ENCODE measurements around the gene FRMD4A. TPM values are rescaled to one million over a fixed set of nuclear protein-coding genes. Genes with fewer than 3 reads are reported as not detected.

FRMD4A gene
- total RNA-seq, 1 experiment from 2014 or later = 18.3 TPM

DNA sequence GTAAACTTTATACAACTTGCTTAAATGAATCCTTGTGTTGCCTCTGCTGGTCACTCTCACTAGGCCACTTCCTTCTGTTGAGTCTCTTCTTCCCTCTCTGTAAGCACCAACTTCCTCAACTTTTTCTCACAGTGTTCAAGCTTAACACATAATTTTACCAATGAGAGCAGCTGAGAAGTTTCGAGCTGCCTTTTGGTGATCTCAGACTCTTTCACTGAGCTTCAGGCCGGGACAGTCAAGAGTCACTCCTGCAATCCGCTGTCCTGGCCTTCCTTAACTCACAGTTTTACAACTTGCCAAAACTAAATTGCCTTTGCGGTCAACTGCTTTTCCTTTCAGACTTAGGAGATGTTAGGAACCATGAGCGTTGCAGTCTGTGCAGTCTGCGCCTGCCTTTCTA is 696.5 kb downstream of the FRMD4A start:
- DNase-seq = no peak
- TF ChIP-seq EZH2 (IDR thresholded peaks at IDR 0.05; ENCODE audit: low read depth) (no peak), CTCF (conservative IDR thresholded peaks at IDR 0.05) (no peak)
- no peaks in the 10 kb centered on the region for H3K27me3 ChIP-seq (ENCODE audit: insufficient read depth, low read depth)
- H2AFZ ChIP-seq = no peak overlapping the region
- no peak overlapping the region for H3K4me3 ChIP-seq
- H3F3A ChIP-seq (ENCODE audit: insufficient read depth, low read depth) = no peaks in the 10 kb centered on the region
- no peaks in the 10 kb centered on the region for H3K79me2 ChIP-seq (ENCODE audit: low read depth)
- H3K36me3 ChIP-seq (ENCODE audit: low read depth) = no peaks in the 10 kb centered on the region
- H4K20me1 ChIP-seq (ENCODE audit: insufficient read depth) = no peaks in the 10 kb centered on the region
- intact Hi-C loops (cut with micrococcal nuclease; ENCODE audit: unreplicated experiment) = no loop called here
- ChIA-PET POLR2A (ENCODE audit: unreplicated experiment) (no interaction called here), CTCF (no interaction called here)
- no peak overlapping the region for H3K27ac ChIP-seq
- no peaks in the 10 kb centered on the region for H3K9me2 ChIP-seq (ENCODE audit: insufficient read depth)
- H3K4me2 ChIP-seq = no peak overlapping the region
- BruUV-seq (replicated peaks) = no TSS peak
- no peaks in the 10 kb centered on the region for H3K9me3 ChIP-seq (ENCODE audit: insufficient read depth, low read depth)
- H3K4me1 ChIP-seq (replicated peaks; ENCODE audit: insufficient read depth) = peaks cover 26% of the 10 kb centered on the region

DNA sequence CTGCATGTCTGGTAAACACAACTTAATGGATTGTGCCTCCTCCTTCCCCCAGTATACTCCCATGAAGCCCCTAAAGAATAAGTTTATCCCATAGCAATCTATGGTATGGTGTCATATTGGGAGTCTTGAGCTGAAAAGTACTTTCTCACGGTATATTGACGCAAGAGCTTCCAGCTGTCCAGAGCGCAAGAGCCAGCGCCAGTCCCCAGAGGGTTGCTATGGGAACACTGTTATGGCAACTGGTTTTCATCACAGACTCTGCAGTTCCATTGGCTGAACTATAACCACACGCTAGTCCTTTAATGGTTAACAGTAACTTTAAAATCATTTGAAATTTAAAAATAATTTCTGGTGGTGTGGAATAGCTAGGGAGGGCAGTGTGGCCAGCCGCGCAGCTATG is 697.0 kb downstream of the FRMD4A start:
- DNase-seq = no peak
- H3K4me1 ChIP-seq (replicated peaks; ENCODE audit: insufficient read depth) = peaks cover 29% of the 10 kb centered on the region
- H3K36me3 ChIP-seq (ENCODE audit: low read depth) = no peaks in the 10 kb centered on the region
- no peaks in the 10 kb centered on the region for H3K9me3 ChIP-seq (ENCODE audit: insufficient read depth, low read depth)
- H3K79me2 ChIP-seq (ENCODE audit: low read depth) = no peaks in the 10 kb centered on the region
- no peaks in the 10 kb centered on the region for H4K20me1 ChIP-seq (ENCODE audit: insufficient read depth)
- H3F3A ChIP-seq (ENCODE audit: insufficient read depth, low read depth) = no peaks in the 10 kb centered on the region
- no peak overlapping the region for H2AFZ ChIP-seq
- no peaks in the 10 kb centered on the region for H3K27me3 ChIP-seq (ENCODE audit: insufficient read depth, low read depth)
- H3K4me2 ChIP-seq = no peak overlapping the region
- intact Hi-C loops (cut with micrococcal nuclease; ENCODE audit: unreplicated experiment) = no loop called here
- ChIA-PET POLR2A (ENCODE audit: unreplicated experiment) (no interaction called here), CTCF (no interaction called here)
- TF ChIP-seq CTCF (conservative IDR thresholded peaks at IDR 0.05) (no peak), EZH2 (IDR thresholded peaks at IDR 0.05; ENCODE audit: low read depth) (no peak)
- no peaks in the 10 kb centered on the region for H3K9me2 ChIP-seq (ENCODE audit: insufficient read depth)
- H3K4me3 ChIP-seq = no peak overlapping the region
- no peak overlapping the region for H3K27ac ChIP-seq
- BruUV-seq (replicated peaks) = no TSS peak

GRCh38 chr10:13632884-13633440 is 697.8 kb downstream of the FRMD4A start:
- TF ChIP-seq EZH2 (IDR thresholded peaks at IDR 0.05; ENCODE audit: low read depth) (no peak), CTCF (conservative IDR thresholded peaks at IDR 0.05) (no peak)
- ChIA-PET CTCF (no interaction called here), POLR2A (ENCODE audit: unreplicated experiment) (no interaction called here)
- Histone ChIP-seq H3K9me2 (ENCODE audit: insufficient read depth) (no peaks in the 10 kb centered on the region), H3K27ac (no peak overlapping the region), H3K9me3 (ENCODE audit: insufficient read depth, low read depth) (no peaks in the 10 kb centered on the region), H3F3A (ENCODE audit: insufficient read depth, low read depth) (no peaks in the 10 kb centered on the region), H3K27me3 (ENCODE audit: insufficient read depth, low read depth) (no peaks in the 10 kb centered on the region), H3K36me3 (ENCODE audit: low read depth) (no peaks in the 10 kb centered on the region), H2AFZ (no peak overlapping the region), H4K20me1 (ENCODE audit: insufficient read depth) (no peaks in the 10 kb centered on the region), H3K4me3 (no peak overlapping the region), H3K4me2 (no peak overlapping the region), H3K4me1 (replicated peaks; ENCODE audit: insufficient read depth) (peaks cover 31% of the 10 kb centered on the region), H3K79me2 (ENCODE audit: low read depth) (no peaks in the 10 kb centered on the region)
- no TSS peak for BruUV-seq (replicated peaks)
- DNase-seq = no peak
- intact Hi-C loops (cut with micrococcal nuclease; ENCODE audit: unreplicated experiment) = no loop called here
